Erythroblast (primary cell): ENCODE results near the gene ASH1L.

ENCODE experiments used
- GATA1 ChIP-seq: IDR thresholded peaks from 2 replicates; pipeline ENCODE4 v1.6.1; 2011; ENCODE audit warnings: low read depth, mild to moderate bottlenecking, control low read depth, low read length, moderate library complexity
- POLR2A ChIP-seq: IDR thresholded peaks from 2 replicates; pipeline ENCODE4 v1.6.1; 2011; ENCODE audit warnings: mild to moderate bottlenecking, low read length

DNA sequence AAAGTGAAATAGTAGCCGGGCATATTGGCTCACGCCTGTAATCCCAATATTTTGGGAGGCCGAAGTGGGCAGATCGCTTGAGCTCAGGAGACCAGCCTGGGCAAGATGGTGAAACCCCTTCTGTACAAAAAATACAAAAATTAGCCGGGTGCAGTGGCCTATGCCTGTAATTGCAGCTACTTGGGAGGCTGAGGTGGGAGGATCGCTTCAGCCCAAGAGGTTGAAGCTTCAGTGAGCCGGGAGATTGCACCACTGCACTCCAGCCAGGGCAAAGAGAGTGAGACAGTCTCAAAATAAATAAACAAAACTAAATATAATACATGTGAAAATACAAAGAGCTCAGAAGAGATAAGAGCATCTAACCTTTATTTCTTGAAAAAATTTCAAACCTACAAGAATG lies 45.1 kb upstream of the ASH1L start:
- TF ChIP-seq POLR2A (no peak), GATA1 (no peak)
